Suppressor macrophage treated with lipopolysaccharide for 1 hour (primary cell): Measurements from ENCODE around the gene ZNF799.
A peak's percentile ranks its signal among the peaks of the same experiment; 100 is the strongest.
"Not testable (repeated sequence)": the region's sequence is repeated elsewhere in the genome, so short reads cannot be mapped to it uniquely, and the experiment has no call there.

Experiments
- DNase-seq, 3 donors: peaks; one replicate each; pipeline ENCODE4 v3.0.0-alpha.2; 2020 to 2022

ZNF799 gene

GRCh38 chr19:12362236-12362635 is 38.8 kb downstream of the ZNF799 start:
- DNase-seq, result not testable (repeated sequence)

DNA sequence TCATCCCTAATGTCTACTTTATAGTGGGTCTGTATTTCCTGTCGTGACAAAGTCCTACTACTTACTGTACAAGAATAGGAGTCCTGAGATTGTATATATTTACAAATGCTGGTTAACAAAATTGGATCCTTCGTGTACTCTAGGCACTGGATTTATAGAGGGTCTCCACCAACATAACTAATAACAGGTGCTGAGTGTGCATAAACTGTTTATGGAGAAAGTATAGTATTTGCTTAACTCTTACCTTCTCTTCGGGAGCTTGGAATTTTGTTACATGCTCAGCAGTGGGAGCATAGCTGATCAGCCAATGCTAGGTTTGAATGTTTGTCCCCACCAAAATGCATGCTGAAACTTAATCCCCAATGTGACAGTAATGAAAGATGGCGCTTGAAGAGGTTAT is 47.7 kb downstream of the ZNF799 start:
- no peak for DNase-seq

DNA sequence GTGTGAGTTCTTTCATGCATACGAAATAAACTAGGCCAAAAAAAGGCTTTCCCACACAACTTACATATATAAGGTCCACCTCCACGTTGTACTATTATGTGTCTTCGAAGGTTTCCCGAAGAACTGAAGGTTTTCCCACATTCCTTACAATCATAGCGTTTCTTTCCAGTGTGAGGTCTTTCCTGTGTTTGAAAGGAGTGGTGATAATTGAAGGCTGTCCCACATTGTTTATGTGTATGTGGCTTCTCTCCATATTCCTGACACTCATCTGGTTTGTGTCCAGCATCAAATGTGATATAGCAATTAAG is 50.2 kb downstream of the ZNF799 start:
- DNase-seq, result no peak

DNA sequence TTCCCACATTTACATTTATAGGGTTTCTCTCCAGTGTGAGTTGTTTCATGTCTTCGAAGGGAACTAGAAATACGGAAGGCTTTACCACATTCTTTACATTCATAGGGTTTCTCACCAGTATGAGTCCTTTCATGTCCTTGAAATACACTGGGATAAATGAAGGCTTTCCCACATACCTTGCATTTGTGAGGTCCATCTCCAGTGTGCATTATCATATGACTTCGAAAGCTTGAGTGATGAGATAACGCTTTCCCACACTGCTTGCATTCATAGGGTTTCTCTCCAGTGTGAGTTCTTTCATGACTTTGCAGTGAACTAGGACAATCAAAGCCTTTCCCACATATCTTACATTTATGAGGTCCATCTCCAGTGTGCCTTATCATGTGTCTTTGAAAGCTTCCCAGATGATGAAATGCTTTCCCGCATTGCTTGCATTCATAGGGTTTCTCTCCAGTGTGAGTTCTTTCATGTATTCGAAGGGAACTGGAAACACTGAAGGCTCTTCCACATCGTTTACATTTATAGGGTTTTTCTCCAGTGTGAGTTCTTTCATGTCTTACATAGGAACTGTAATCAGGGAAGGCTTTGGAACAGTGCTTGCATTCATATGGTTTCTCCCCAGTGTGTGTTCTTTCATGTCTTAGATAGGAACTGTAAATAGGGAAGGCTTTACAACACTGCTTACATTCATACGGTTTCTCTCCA is 50.7 kb downstream of the ZNF799 start:
- no peak for DNase-seq

- peak in 1 of 3 donors; percentile 8 for DNase-seq
Observed at GRCh38 chr19:12346896-12347295, 54.2 kb downstream of the ZNF799 start.

- no peak for DNase-seq
Observed at GRCh38 chr19:12345197-12345596, 55.9 kb downstream of the ZNF799 start.
